Body of pancreas (tissue), 4 donors: ENCODE data around the gene KIF1B. TPM values are rescaled to one million over a fixed set of nuclear protein-coding genes. Genes with fewer than 3 reads are reported as not detected.
"Not testable (repeated sequence)": the region's sequence is repeated elsewhere in the genome, so short reads cannot be mapped to it uniquely, and the experiment has no call there.

Experiments
- ATAC-seq: fragments of 150-250 bp; one replicate; pipeline ENCODE4 v1.9.1; 2016
- DNase-seq, 4 donors: peaks; one replicate each; pipeline ENCODE4 v3.0.0-alpha.2; 2019
- H3K27ac ChIP-seq, 4 donors: fragments of 200-600 bp; sonication (generic); 1 replicate in 3 of 4; 2 replicates in 1 of 4; pipeline versions ENCODE4 v1.5.1 to v1.6.1; 2016 to 2019; ENCODE audit warnings: mild to moderate bottlenecking in 1 of 4, mixed read lengths in 1 of 4, moderate library complexity in 1 of 4
- H3K27me3 ChIP-seq, 2 donors: fragments of 200-600 bp; sonication (generic); one replicate each; pipeline ENCODE4 v1.6.0; 2016; ENCODE audit warnings: mild to moderate bottlenecking in 1 of 2
- H3K36me3 ChIP-seq, 2 donors: fragments of 200-600 bp; sonication (generic); replicated peaks in 1 of 2; 2 replicates each; pipeline ENCODE4 v1.5.1; 2016; ENCODE audit warnings: low read depth in 2 of 2; ENCODE audit not compliant: insufficient read depth in 1 of 2
- H3K4me1 ChIP-seq: fragments of 200-600 bp; sonication (generic); one replicate; pipeline ENCODE4 v1.6.0; 2016
- H3K4me3 ChIP-seq, 2 donors: fragments of 200-600 bp; sonication (generic); 1 replicate in 1 of 2; 2 replicates in 1 of 2; pipeline ENCODE4 v1.5.1; 2016 to 2019
- H3K9me3 ChIP-seq, 3 donors: fragments of 200-600 bp; sonication (generic); 1 replicate in 2 of 3; 2 replicates in 1 of 3; pipeline ENCODE4 v1.5.1; 2016
- POLR2A ChIP-seq, 3 donors: fragments of 450-650 bp; IDR thresholded peaks; one replicate each; pipeline ENCODE4 v1.6.1; 2016; ENCODE audit warnings: antibody characterized with exemption in 3 of 3, mild to moderate bottlenecking in 2 of 3
- WGBS, 2 donors: methylation state at CpG; one replicate each; pipeline ENCODE4 v1.1.5; 2017; 5-methylcytosine and 5-hydroxymethylcytosine counted together
- intact Hi-C: fragments of 100-400 bp; cut with DNase I; formaldehyde crosslinking; loops from one replicate; pipeline ENCODE4 v1.15.1; 2023
- total RNA-seq, 2 donors: library from RNA; depleted of rRNA; stranded (reverse); fragments of >200 nt; gene quantifications; one replicate each; pipeline ENCODE4 v1.1.0, GENCODE V29; 2016
- TF ChIP-seq, protein P1 (sequence below), 7 experiments: fragments of 450-650 bp in 4 of 7; fragments of 200-600 bp in 3 of 7; sonication (generic) in 3 of 7; IDR thresholded peaks; one replicate each; pipeline ENCODE4 v1.5.1; 2016 to 2019; ENCODE audit warnings: antibody characterized with exemption in 7 of 7

The KIF1B gene
- total RNA-seq, 2 donors from 2014 or later: 39.2 to 46.8 TPM

GRCh38 chr1:10361515-10361914 is 151.1 kb downstream of the KIF1B start:
- Histone ChIP-seq H3K9me3 (no peaks in the 10 kb centered on the region), H3K36me3 (peaks cover 5 to 19% of the 10 kb centered on the region in 2 donors), H3K27ac (no peak overlapping the region), H3K4me3 (no peak overlapping the region), H3K27me3 (no peaks in the 10 kb centered on the region), H3K4me1 (no peaks in the 10 kb centered on the region)
- TF ChIP-seq, protein P1, sequence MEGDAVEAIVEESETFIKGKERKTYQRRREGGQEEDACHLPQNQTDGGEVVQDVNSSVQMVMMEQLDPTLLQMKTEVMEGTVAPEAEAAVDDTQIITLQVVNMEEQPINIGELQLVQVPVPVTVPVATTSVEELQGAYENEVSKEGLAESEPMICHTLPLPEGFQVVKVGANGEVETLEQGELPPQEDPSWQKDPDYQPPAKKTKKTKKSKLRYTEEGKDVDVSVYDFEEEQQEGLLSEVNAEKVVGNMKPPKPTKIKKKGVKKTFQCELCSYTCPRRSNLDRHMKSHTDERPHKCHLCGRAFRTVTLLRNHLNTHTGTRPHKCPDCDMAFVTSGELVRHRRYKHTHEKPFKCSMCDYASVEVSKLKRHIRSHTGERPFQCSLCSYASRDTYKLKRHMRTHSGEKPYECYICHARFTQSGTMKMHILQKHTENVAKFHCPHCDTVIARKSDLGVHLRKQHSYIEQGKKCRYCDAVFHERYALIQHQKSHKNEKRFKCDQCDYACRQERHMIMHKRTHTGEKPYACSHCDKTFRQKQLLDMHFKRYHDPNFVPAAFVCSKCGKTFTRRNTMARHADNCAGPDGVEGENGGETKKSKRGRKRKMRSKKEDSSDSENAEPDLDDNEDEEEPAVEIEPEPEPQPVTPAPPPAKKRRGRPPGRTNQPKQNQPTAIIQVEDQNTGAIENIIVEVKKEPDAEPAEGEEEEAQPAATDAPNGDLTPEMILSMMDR (IDR thresholded peaks at IDR 0.05): no peak
- TF ChIP-seq POLR2A (IDR thresholded peaks at IDR 0.05): no peak
- WGBS, 2 donors: 95 to 97% methylated on average over 10 of the region's 10 CpGs
- DNase-seq (no peak), ATAC-seq (no peak)
- intact Hi-C loops: no loop called here

- Histone ChIP-seq H3K4me3 (no peak overlapping the region), H3K27me3 (no peaks in the 10 kb centered on the region), H3K27ac (no peak overlapping the region), H3K9me3 (no peaks in the 10 kb centered on the region), H3K36me3 (peaks cover 20 to 32% of the 10 kb centered on the region in 2 donors), H3K4me1 (no peaks in the 10 kb centered on the region)
- 82 to 90% methylated on average over 6 of the region's 6 CpGs for WGBS, 2 donors
- no peak for TF ChIP-seq POLR2A (IDR thresholded peaks at IDR 0.05)
- TF ChIP-seq, protein P1 (IDR thresholded peaks at IDR 0.05): no peak
- intact Hi-C loops: no loop called here
- DNase-seq (no peak), ATAC-seq (no peak)
Measured at GRCh38 chr1:10368194-10368593, 157.8 kb downstream of the KIF1B start.

- no peaks in the 10 kb centered on the region for H3K27me3 ChIP-seq
- H3K4me3 ChIP-seq: no peak overlapping the region
- peaks cover 23 to 30% of the 10 kb centered on the region in 2 donors for H3K36me3 ChIP-seq
- TF ChIP-seq, protein P1 (IDR thresholded peaks at IDR 0.05): no peak
- TF ChIP-seq POLR2A (IDR thresholded peaks at IDR 0.05): no peak
- 76 to 82% methylated on average over 8 of the region's 8 CpGs for WGBS, 2 donors
- ATAC-seq: no peak
- no peaks in the 10 kb centered on the region for H3K4me1 ChIP-seq
- intact Hi-C loops: no loop called here
- no peak overlapping the region for H3K27ac ChIP-seq
- no peak for DNase-seq
- H3K9me3 ChIP-seq: no peaks in the 10 kb centered on the region
Measured at GRCh38 chr1:10374442-10374860, 164.1 kb downstream of the KIF1B start.

DNA sequence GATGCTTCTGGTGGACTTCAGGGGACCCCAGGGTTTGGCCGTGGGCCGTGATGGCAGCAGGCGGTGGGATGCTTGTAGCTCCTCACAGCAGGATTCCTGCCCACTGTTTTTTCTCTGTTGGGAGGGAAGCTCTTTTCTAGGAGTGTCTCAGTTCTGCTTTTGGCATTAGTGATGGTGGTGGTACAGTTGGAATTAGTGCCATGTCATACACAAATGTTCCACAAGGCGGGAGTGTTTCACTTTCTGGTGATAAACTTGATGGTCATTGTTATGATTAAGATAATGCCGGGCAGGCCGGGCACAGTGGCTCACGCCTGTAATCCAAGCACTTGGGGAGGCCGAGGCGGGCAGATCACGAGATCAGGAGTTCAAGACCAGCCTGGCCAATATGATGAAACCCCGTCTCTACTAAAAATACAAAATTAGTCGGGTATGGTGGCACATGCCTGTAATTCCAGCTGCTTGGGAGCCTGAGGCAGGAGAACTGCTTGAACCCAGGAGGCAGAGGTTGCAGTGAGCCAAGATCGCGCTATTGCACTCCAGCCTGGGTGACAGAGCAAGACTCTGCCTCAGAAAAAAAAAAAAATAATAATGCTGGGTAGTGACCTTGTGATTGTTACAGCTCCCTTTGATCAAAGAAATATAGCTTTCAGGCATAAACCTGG is 167.1 kb downstream of the KIF1B start:
- TF ChIP-seq, protein P1 (IDR thresholded peaks at IDR 0.05): peak; percentile 35 to 81 (median 67)
- H3K9me3 ChIP-seq, H3K4me1 ChIP-seq, intact Hi-C loops, H3K27ac ChIP-seq, H3K27me3 ChIP-seq, H3K4me3 ChIP-seq: not testable (repeated sequence)
- ATAC-seq (peak; percentile 79), DNase-seq (peak; percentile 54 to 77 (median 69))
- 43 to 46% methylated on average over 11 to 14 of the region's 14 CpGs for WGBS, 2 donors
- H3K36me3 ChIP-seq: peaks cover 7 to 20% of the 10 kb centered on the region in 2 donors
